Measurements from ENCODE around the gene CSDE1.
"Not testable (repeated sequence)": the region's sequence is repeated elsewhere in the genome, so short reads cannot be mapped to it uniquely, and the experiment has no call there.

GRCh38 chr1:114776726-114777125 is 18.9 kb upstream of the CSDE1 start:
- TF ChIP-seq, protein P1, sequence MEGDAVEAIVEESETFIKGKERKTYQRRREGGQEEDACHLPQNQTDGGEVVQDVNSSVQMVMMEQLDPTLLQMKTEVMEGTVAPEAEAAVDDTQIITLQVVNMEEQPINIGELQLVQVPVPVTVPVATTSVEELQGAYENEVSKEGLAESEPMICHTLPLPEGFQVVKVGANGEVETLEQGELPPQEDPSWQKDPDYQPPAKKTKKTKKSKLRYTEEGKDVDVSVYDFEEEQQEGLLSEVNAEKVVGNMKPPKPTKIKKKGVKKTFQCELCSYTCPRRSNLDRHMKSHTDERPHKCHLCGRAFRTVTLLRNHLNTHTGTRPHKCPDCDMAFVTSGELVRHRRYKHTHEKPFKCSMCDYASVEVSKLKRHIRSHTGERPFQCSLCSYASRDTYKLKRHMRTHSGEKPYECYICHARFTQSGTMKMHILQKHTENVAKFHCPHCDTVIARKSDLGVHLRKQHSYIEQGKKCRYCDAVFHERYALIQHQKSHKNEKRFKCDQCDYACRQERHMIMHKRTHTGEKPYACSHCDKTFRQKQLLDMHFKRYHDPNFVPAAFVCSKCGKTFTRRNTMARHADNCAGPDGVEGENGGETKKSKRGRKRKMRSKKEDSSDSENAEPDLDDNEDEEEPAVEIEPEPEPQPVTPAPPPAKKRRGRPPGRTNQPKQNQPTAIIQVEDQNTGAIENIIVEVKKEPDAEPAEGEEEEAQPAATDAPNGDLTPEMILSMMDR (IDR thresholded peaks at IDR 0.05) = not testable (repeated sequence)
- TF ChIP-seq POLR2A (IDR thresholded peaks at IDR 0.05) = not testable (repeated sequence)
